ENCODE data around the gene PCSK6. TPM values are rescaled to one million over a fixed set of nuclear protein-coding genes. Genes with fewer than 3 reads are reported as not detected.
"Not testable (repeated sequence)": the region's sequence is repeated elsewhere in the genome, so short reads cannot be mapped to it uniquely, and the experiment has no call there.

Gene PCSK6
- total RNA-seq, 1 donor from 2014 or later: 0.40 TPM

DNA sequence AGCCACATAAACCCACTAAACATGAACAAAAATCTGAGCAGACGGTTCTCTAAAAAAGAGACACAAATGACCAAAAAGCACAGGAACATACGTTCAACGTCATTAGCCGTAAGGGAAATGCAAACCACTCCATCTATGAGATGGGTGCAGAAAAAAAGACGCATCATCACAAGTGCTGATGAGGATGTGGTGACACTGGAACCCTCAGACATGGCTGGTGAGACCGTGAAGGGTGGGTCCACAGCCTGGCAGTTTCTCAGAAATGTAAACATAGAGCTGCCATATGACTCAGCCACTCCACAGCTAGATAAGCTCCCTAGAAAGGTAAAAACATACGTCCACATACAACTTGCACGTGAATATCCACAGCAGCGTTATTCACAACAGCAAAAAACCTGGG is 23.3 kb downstream of the PCSK6 start:
- Mint-ChIP-seq H3K27ac (ENCODE audit: unreplicated experiment) (no peak overlapping the region), H3K9me3 (ENCODE audit: low read depth) (peaks cover 11% of the 10 kb centered on the region), H3K36me3 (ENCODE audit: low read depth) (peaks cover 2% of the 10 kb centered on the region), H3K4me1 (ENCODE audit: low read depth) (no peaks in the 10 kb centered on the region), H3K4me3 (ENCODE audit: unreplicated experiment) (no peak overlapping the region), H3K27me3 (ENCODE audit: low read depth) (peaks cover 23% of the 10 kb centered on the region)
- TF ChIP-seq, protein P1, sequence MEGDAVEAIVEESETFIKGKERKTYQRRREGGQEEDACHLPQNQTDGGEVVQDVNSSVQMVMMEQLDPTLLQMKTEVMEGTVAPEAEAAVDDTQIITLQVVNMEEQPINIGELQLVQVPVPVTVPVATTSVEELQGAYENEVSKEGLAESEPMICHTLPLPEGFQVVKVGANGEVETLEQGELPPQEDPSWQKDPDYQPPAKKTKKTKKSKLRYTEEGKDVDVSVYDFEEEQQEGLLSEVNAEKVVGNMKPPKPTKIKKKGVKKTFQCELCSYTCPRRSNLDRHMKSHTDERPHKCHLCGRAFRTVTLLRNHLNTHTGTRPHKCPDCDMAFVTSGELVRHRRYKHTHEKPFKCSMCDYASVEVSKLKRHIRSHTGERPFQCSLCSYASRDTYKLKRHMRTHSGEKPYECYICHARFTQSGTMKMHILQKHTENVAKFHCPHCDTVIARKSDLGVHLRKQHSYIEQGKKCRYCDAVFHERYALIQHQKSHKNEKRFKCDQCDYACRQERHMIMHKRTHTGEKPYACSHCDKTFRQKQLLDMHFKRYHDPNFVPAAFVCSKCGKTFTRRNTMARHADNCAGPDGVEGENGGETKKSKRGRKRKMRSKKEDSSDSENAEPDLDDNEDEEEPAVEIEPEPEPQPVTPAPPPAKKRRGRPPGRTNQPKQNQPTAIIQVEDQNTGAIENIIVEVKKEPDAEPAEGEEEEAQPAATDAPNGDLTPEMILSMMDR (IDR thresholded peaks at IDR 0.05): no peak
- no peak for DNase-seq (ENCODE audit: low spot score)

DNA sequence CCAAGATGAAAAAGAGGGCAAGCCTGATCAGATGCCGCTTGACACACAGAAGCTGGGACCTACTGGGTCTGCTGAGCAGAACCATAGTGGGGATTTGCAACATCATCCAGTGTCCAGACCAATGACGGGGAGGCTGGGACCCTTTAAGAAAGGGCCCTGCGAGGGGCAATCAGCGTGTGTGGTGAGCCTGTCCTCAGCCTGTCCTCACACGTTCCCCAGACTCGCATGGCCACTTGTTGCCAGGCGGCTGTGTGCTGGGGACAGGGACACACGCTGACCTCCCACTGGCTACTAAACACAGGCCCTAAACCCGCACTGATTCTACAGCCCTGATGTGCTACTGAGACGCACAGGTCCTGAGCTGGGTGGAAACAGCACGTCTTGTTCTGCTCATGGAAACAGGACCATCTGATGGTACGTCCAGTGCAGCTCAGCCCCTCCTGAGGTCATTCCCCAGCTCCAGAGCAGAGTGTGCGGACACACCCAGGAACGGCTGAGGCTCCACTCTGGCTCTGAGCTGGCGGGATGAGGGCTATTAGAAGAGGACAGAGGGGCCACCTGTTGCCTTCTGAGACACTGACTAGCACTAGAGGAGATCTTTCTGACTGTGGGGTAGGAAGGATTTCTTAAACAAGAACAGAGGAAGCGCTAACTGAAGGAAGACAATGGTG is 24.4 kb downstream of the PCSK6 start:
- Mint-ChIP-seq H3K27me3 (ENCODE audit: low read depth) (peaks cover 14% of the 10 kb centered on the region), H3K27ac (ENCODE audit: unreplicated experiment) (no peak overlapping the region), H3K4me1 (ENCODE audit: low read depth) (no peaks in the 10 kb centered on the region), H3K4me3 (ENCODE audit: unreplicated experiment) (no peak overlapping the region), H3K36me3 (ENCODE audit: low read depth) (peaks cover 2% of the 10 kb centered on the region), H3K9me3 (ENCODE audit: low read depth) (peaks cover 11% of the 10 kb centered on the region)
- TF ChIP-seq, protein P1 (IDR thresholded peaks at IDR 0.05): no peak
- DNase-seq (ENCODE audit: low spot score): no peak

DNA sequence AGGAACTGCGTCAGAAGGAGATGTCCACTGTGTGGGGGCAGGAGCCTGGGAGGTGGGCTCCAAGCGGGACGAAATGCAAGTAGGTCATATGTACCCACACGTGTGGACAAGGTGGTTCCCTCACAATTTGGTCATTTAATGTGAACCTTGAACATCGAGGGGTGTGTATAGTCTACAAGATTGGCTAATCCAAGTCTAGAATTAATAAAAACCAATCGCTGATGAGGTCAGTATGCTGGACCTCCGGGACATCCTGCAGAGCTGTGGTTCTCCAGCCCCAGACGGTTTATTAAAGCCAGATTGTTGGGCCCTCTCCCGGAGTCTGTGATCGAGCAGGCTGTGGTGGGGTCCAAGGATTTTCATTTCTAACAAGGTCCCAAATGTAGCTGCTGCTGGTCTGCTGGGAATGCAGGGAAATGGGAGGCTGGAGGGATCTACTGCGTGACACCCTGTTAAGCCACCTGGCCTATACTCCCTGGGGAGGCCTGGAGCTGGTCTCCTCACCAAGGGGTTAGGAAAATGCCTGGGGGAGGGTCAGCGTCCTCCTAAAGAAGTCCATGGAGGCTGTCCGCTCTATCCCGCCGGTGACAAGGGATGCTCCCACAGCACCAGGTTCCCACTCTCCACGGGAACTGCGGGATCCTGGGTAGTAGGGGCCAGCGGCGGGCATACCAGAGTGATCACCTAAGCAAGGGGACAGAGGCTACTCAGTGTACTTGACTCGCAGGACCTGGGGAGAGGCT is 25.1 kb downstream of the PCSK6 start:
- TF ChIP-seq, protein P1 (IDR thresholded peaks at IDR 0.05): no peak
- H3K36me3 Mint-ChIP-seq (ENCODE audit: low read depth): peaks cover 2% of the 10 kb centered on the region
- peaks cover 11% of the 10 kb centered on the region for H3K9me3 Mint-ChIP-seq (ENCODE audit: low read depth)
- H3K4me3 Mint-ChIP-seq (ENCODE audit: unreplicated experiment): no peak overlapping the region
- no peak for DNase-seq (ENCODE audit: low spot score)
- peaks cover 12% of the 10 kb centered on the region for H3K27me3 Mint-ChIP-seq (ENCODE audit: low read depth)
- no peaks in the 10 kb centered on the region for H3K4me1 Mint-ChIP-seq (ENCODE audit: low read depth)
- no peak overlapping the region for H3K27ac Mint-ChIP-seq (ENCODE audit: unreplicated experiment)

DNA sequence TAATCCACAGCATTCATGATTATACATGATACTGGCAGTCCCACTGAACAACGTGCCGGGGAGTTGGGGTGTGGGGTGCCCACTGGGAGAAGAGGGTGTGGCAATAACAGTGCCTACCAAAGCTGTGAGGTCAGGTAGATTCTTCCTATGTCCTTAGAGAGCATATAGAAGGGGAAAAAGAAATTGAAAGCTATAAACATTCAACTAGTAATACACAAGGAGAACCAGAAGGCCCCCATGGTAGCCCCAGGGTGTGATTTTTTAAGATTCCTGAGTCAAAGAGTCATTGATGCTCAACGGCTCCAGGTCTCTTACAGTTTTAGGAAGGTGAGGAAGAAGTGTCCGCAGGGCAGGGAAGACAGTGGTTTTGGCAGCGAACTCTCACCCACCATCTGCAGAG is 25.8 kb downstream of the PCSK6 start:
- H3K27me3 Mint-ChIP-seq (ENCODE audit: low read depth): peaks cover 11% of the 10 kb centered on the region
- H3K4me1 Mint-ChIP-seq (ENCODE audit: low read depth); DNase-seq (ENCODE audit: low spot score); H3K4me3 Mint-ChIP-seq (ENCODE audit: unreplicated experiment); H3K36me3 Mint-ChIP-seq (ENCODE audit: low read depth); H3K27ac Mint-ChIP-seq (ENCODE audit: unreplicated experiment): not testable (repeated sequence)
- H3K9me3 Mint-ChIP-seq (ENCODE audit: low read depth): peaks cover 11% of the 10 kb centered on the region

DNA sequence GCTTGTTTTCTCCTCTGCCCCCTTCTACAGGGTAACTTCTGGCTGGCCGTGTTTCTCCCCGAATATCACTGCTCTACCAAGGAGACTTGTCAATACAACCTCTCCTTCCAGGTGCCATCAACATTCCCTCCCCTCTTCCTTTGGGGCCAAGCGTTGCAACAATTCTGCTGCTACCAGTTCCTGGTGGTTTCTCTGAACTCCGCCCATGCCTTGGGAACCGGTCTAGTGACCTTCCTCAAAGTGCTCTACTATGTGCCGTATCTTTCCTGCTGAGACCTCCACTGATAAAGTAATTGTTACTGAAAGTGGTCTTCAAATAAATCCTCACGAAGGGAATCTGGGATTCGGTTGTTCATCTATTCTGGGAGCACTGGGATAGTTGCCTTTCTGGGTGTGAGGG is 26.2 kb downstream of the PCSK6 start:
- peaks cover 7% of the 10 kb centered on the region for H3K27me3 Mint-ChIP-seq (ENCODE audit: low read depth)
- H3K4me1 Mint-ChIP-seq (ENCODE audit: low read depth): no peaks in the 10 kb centered on the region
- H3K36me3 Mint-ChIP-seq (ENCODE audit: low read depth): peaks cover 2% of the 10 kb centered on the region
- H3K9me3 Mint-ChIP-seq (ENCODE audit: low read depth): peaks cover 11% of the 10 kb centered on the region
- TF ChIP-seq, protein P1 (IDR thresholded peaks at IDR 0.05): no peak
- H3K4me3 Mint-ChIP-seq (ENCODE audit: unreplicated experiment): no peak overlapping the region
- no peak for DNase-seq (ENCODE audit: low spot score)
- H3K27ac Mint-ChIP-seq (ENCODE audit: unreplicated experiment): no peak overlapping the region
